Endothelial cell (in vitro differentiated cells): ENCODE measurements around the gene MMP24OS. TPM values are rescaled to one million over a fixed set of nuclear protein-coding genes. Genes with fewer than 3 reads are reported as not detected.

ENCODE experiments used
- DNase-seq: peaks from one replicate; pipeline ENCODE4 v3.0.0; 2021; ENCODE audit warnings: low spot score
- H3K27ac Mint-ChIP-seq: one replicate; pipeline ENCODE4 v1.8.0; 2021; ENCODE audit warnings: mixed read lengths, inconsistent platforms; ENCODE audit not compliant: unreplicated experiment
- H3K27me3 Mint-ChIP-seq: one replicate; pipeline ENCODE4 v1.8.0; 2021; ENCODE audit warnings: mild to moderate bottlenecking, moderate library complexity, mixed read lengths, inconsistent platforms; ENCODE audit not compliant: unreplicated experiment
- H3K36me3 Mint-ChIP-seq: one replicate; pipeline ENCODE4 v1.8.0; 2021; ENCODE audit warnings: mild to moderate bottlenecking, low read depth, mixed read lengths, inconsistent platforms; ENCODE audit not compliant: unreplicated experiment
- H3K4me1 Mint-ChIP-seq: one replicate; pipeline ENCODE4 v1.8.0; 2021; ENCODE audit warnings: mild to moderate bottlenecking, mixed read lengths, inconsistent platforms; ENCODE audit not compliant: unreplicated experiment
- H3K4me3 Mint-ChIP-seq: one replicate; pipeline ENCODE4 v1.8.0; 2021; ENCODE audit warnings: mild to moderate bottlenecking, mixed read lengths, inconsistent platforms; ENCODE audit not compliant: unreplicated experiment
- H3K9me3 Mint-ChIP-seq: one replicate; pipeline ENCODE4 v1.8.0; 2021; ENCODE audit warnings: mixed read lengths, inconsistent platforms; ENCODE audit not compliant: unreplicated experiment
- total RNA-seq: library from RNA; stranded (reverse); fragmentation: NEBNext Ultra II Directional; extraction: Animal tissue kit (Norgen Biotek cat#: 25700); gene quantifications from one replicate; pipeline ENCODE4 v1.2.1, GENCODE V29; 2021; ENCODE audit not compliant: unreplicated experiment
- TF ChIP-seq, protein P1 (sequence below): fragments of 200-600 bp; sonication (generic); IDR thresholded peaks from one replicate; pipeline ENCODE4 v1.5.0; 2021; ENCODE audit warnings: antibody characterized with exemption; ENCODE audit not compliant: unreplicated experiment

MMP24OS gene
- total RNA-seq, 1 donor from 2014 or later = 80.7 TPM

DNA sequence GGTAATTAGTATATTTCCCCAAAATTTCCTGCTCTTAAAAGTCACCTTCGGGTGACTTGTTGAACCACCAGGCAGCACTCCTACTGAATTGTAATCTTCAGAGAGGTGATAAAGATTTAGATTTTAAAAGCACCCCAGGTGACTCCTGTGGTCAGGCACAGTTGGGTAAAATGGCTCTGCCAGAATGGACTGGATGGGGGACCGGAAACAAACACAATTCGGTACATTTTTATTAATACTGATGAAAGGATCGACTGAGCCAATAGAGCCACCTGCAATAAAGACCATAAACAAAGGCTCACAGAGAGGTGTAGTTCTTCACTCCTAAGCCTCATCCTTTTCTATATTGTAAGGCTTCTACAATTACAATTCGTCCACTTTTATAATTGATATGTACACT is 33.9 kb upstream of the MMP24OS start:
- DNase-seq = no peak
- H3K36me3 Mint-ChIP-seq = no peaks in the 10 kb centered on the region
- H3K27me3 Mint-ChIP-seq = peaks cover under 1% of the 10 kb centered on the region
- TF ChIP-seq, protein P1, sequence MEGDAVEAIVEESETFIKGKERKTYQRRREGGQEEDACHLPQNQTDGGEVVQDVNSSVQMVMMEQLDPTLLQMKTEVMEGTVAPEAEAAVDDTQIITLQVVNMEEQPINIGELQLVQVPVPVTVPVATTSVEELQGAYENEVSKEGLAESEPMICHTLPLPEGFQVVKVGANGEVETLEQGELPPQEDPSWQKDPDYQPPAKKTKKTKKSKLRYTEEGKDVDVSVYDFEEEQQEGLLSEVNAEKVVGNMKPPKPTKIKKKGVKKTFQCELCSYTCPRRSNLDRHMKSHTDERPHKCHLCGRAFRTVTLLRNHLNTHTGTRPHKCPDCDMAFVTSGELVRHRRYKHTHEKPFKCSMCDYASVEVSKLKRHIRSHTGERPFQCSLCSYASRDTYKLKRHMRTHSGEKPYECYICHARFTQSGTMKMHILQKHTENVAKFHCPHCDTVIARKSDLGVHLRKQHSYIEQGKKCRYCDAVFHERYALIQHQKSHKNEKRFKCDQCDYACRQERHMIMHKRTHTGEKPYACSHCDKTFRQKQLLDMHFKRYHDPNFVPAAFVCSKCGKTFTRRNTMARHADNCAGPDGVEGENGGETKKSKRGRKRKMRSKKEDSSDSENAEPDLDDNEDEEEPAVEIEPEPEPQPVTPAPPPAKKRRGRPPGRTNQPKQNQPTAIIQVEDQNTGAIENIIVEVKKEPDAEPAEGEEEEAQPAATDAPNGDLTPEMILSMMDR = no peak
- H3K4me1 Mint-ChIP-seq = peaks cover 22% of the 10 kb centered on the region
- no peak overlapping the region for H3K4me3 Mint-ChIP-seq
- no peak overlapping the region for H3K27ac Mint-ChIP-seq
- H3K9me3 Mint-ChIP-seq = no peaks in the 10 kb centered on the region

DNA sequence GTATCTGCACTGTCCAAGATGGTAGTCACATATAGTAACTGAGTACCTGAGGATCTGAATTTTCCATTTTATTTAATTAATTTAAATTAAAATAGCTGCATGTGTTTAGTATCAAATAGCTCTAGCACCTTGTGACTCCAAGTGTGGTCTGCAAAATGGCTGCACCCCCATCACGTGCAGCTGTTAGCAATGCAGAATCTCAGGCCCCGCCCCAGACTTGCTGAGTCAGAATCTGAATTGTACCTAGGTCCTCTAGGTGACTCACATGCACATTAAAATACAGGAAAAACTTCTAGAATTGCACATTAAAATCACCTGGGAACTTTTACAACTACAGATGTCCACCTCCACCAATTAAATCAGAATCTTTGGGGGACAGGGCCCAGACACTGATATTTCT is 33.5 kb upstream of the MMP24OS start:
- no peak overlapping the region for H3K4me3 Mint-ChIP-seq
- TF ChIP-seq, protein P1 = no peak
- DNase-seq = no peak
- no peaks in the 10 kb centered on the region for H3K9me3 Mint-ChIP-seq
- peaks cover 4% of the 10 kb centered on the region for H3K27me3 Mint-ChIP-seq
- peaks cover 2% of the 10 kb centered on the region for H3K36me3 Mint-ChIP-seq
- peaks cover 22% of the 10 kb centered on the region for H3K4me1 Mint-ChIP-seq
- H3K27ac Mint-ChIP-seq = no peak overlapping the region

DNA sequence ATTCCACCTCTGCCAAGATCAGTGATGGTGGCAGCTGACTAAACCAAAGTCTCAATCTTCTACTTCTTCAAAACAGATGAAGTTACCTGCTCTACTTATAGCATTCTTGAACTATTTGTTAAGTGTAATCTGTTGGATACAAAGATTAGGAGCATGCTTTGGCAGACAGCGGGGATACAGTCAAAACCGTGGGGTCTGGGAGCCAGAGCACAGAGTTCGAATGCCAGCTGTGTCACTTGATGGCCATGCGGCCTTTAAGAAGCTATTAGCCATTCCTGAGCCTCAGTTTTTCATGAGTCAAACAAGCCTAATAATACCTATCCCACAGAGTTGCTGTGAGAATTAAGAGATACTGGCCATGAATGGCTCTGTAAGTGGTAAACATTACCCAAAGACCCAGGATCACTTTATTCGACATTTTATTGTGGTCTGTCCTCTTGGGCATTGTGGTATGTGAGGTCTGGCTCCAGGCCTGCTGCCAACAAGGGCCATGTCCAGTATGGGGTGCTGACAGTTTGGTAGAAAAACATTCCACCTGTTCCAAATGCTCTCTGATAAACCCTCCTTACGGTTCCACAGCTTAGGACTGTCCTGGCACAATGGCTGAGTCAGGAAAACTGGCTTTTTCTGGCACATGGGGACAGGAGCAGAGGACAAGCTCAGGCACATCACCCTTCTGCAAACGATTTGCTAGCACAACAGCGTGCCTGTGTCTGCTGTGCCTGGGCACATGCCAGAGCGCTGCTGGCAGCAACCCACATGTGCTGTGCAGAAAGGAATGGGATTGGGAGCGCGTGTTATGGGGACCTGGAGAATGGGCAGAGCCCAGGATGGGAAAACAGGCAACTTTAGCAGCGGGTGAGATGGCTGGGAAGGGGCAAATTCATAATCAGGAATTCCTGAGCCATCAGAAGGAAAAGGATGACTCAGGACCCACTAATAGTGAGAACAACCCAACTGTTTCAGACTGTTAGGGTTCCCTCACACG is 30.0 kb upstream of the MMP24OS start:
- H3K27me3 Mint-ChIP-seq = peaks cover 13% of the 10 kb centered on the region
- no peaks in the 10 kb centered on the region for H3K9me3 Mint-ChIP-seq
- TF ChIP-seq, protein P1 = no peak
- peaks cover 16% of the 10 kb centered on the region for H3K4me1 Mint-ChIP-seq
- H3K27ac Mint-ChIP-seq = peak overlapping the region; percentile 68
- no peak for DNase-seq
- no peak overlapping the region for H3K4me3 Mint-ChIP-seq
- peaks cover 3% of the 10 kb centered on the region for H3K36me3 Mint-ChIP-seq

- Mint-ChIP-seq H3K27me3 (peaks cover 13% of the 10 kb centered on the region), H3K9me3 (no peaks in the 10 kb centered on the region), H3K36me3 (peaks cover 3% of the 10 kb centered on the region), H3K4me3 (no peak overlapping the region), H3K27ac (no peak overlapping the region), H3K4me1 (peaks cover 8% of the 10 kb centered on the region)
- DNase-seq = peak; percentile 74
- TF ChIP-seq, protein P1 = no peak
Measured at GRCh38 chr20:35306931-35307517, 29.1 kb upstream of the MMP24OS start.
